Transverse colon (tissue), 4 donors: Measurements from ENCODE around the gene SMG6.

Experiments used
- CTCF ChIP-seq, 5 experiments: fragments of 200-600 bp in 3 of 5; fragments of 450-650 bp in 2 of 5; sonication (generic) in 3 of 5; IDR thresholded peaks; 1 replicate in 2 of 5; 2 replicates in 3 of 5; pipeline ENCODE4 v1.5.1; 2016 to 2017; ENCODE audit warnings: antibody characterized with exemption in 5 of 5, inconsistent platforms in 3 of 5, mild to moderate bottlenecking in 2 of 5, moderate library complexity in 1 of 5
- POLR2AphosphoS5 ChIP-seq, 3 donors: sonication (generic); formaldehyde crosslinking; IDR thresholded peaks; one replicate each; pipeline ENCODE4 v1.6.1; 2016; ENCODE audit warnings: antibody characterized with exemption in 3 of 3

DNA sequence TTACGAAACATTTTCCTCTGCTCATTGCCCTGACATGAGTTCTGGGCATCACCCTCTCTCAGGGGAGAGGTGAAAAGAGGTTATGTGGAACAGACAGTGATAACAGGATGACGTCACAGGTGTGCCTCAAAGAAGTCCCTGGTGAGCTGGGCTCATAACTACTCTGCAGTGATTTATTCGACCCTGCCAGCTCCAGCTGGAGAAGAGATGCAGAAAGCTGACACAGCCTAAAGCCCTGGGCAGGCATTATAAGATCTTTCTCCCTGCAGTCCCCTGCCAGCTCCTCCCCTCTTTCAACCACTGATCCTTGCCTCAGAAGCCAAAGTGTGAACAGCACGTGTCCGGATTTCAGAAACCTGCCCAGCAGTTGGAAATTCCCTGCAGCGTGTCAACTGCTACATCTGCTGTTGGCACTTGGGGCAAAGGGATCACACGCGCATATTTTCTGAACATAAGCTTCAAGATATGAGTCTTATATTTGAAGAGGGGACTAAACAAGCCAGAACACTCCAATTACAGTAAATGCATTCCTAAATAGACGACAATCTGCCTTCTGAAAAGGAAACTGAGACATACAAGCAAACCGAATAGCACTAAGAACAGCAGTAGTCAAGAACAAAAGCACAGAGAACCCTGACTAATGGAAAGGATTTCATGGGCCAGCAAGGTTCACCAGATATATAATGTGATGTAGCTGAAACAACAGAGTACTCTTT, 80.5 kb downstream of the SMG6 start:
- TF ChIP-seq CTCF (IDR thresholded peaks at IDR 0.05) = no peak
- TF ChIP-seq POLR2AphosphoS5 (IDR thresholded peaks at IDR 0.05) = peak in 1 of 3 donors; percentile 39
